Endodermal cell (in vitro differentiated cells): ENCODE results near the gene SCLY. TPM values are rescaled to one million over a fixed set of nuclear protein-coding genes. Genes with fewer than 3 reads are reported as not detected.
A peak's percentile ranks its signal among the peaks of the same experiment; 100 is the strongest.

Source experiments
- DNase-seq: peaks from one replicate; pipeline ENCODE4 v3.0.0-alpha.2; 2017
- H3K27ac ChIP-seq: 2 replicates; pipeline ENCODE4 v1.5.1; 2013; ENCODE audit warnings: mild to moderate bottlenecking, low read depth, low read length, moderate library complexity
- H3K27me3 ChIP-seq: 2 replicates; pipeline ENCODE4 v1.6.1; 2013; ENCODE audit warnings: mild to moderate bottlenecking, low read length, moderate library complexity; ENCODE audit not compliant: insufficient read depth, control insufficient read depth, poor library complexity, severe bottlenecking
- H3K36me3 ChIP-seq: 2 replicates; pipeline ENCODE4 v1.7.0; 2013; ENCODE audit warnings: mild to moderate bottlenecking, low read length, moderate library complexity; ENCODE audit not compliant: control insufficient read depth, insufficient read depth
- H3K4me1 ChIP-seq: one replicate; pipeline ENCODE4 v1.7.0; 2013; ENCODE audit warnings: low read length; ENCODE audit not compliant: control insufficient read depth, insufficient read depth
- H3K4me3 ChIP-seq: 2 replicates; pipeline ENCODE4 v1.5.1; 2013; ENCODE audit warnings: mild to moderate bottlenecking, low read length, moderate library complexity
- H3K9ac ChIP-seq: 2 replicates; pipeline ENCODE4 v1.6.1; 2013; ENCODE audit warnings: mild to moderate bottlenecking, low read length, moderate library complexity; ENCODE audit not compliant: poor library complexity, severe bottlenecking; ENCODE audit errors: extremely low read depth
- H3K9me3 ChIP-seq: 2 replicates; pipeline ENCODE4 v1.6.1; 2013; ENCODE audit warnings: mild to moderate bottlenecking, low read length, moderate library complexity; ENCODE audit not compliant: control insufficient read depth
- H3K27ac Mint-ChIP-seq: 2 replicates; pipeline ENCODE4 v1.8.0; 2020; ENCODE audit warnings: mixed read lengths
- H3K27me3 Mint-ChIP-seq: 2 replicates; pipeline ENCODE4 v1.8.0; 2021; ENCODE audit warnings: mild to moderate bottlenecking, mixed read lengths; ENCODE audit not compliant: insufficient read depth
- H3K36me3 Mint-ChIP-seq: 2 replicates; pipeline ENCODE4 v1.8.0; 2020; ENCODE audit warnings: low read depth, mixed read lengths
- H3K4me1 Mint-ChIP-seq: 2 replicates; pipeline ENCODE4 v1.8.0; 2020; ENCODE audit warnings: mixed read lengths
- H3K4me3 Mint-ChIP-seq: 2 replicates; pipeline ENCODE4 v1.8.0; 2020; ENCODE audit warnings: mild to moderate bottlenecking, moderate library complexity, mixed read lengths
- H3K9me3 Mint-ChIP-seq: 2 replicates; pipeline ENCODE4 v1.8.0; 2020; ENCODE audit warnings: mild to moderate bottlenecking, mixed read lengths
- WGBS, 2 experiments: methylation state at CpG; one replicate each; pipeline versions ENCODE4 v1.1.5 to v1.1.7; 2013; ENCODE audit warnings: missing lambda C conversion rate in 2 of 2, mixed read lengths in 1 of 2; ENCODE audit not compliant: insufficient coverage in 1 of 2, insufficient read length in 1 of 2; 5-methylcytosine and 5-hydroxymethylcytosine counted together
- total RNA-seq, 2 donors: library from RNA; stranded (reverse); fragmentation: NEBNext Ultra II Directional in 1 of 2; extraction: Animal tissue kit (Norgen Biotek cat#: 25700) in 1 of 2; gene quantifications; 2 replicates in 1 of 2; 3 replicates in 1 of 2; pipeline ENCODE4 v1.2.1, GENCODE V29; 2021
- TF ChIP-seq, protein P1 (sequence below): fragments of 200-600 bp; sonication (generic); conservative IDR thresholded peaks from 2 replicates; pipeline ENCODE4 v1.5.0; 2021; ENCODE audit warnings: antibody characterized with exemption, mild to moderate bottlenecking

SCLY gene
- total RNA-seq, 2 donors from 2014 or later: 39.0 to 45.0 TPM

DNA sequence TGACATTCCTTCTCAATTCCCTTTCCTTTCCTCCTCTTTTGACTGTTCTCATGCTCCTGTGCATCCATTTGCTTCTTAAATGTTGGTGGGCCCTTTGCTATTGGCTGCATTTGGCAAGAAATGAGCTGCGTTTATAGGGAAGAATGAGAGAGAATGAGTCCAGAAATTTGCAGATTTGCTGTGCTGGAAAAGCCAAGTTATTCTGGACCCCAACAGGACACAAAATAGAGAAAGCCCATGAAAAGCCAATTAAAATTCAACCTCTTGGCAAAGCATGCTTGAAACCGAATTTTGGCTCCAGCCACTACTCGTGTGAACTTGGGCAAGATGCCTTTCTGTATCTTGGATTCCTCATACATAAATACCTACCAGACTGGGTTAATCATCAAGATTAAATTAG, 1.3 kb upstream of the SCLY start:
- H3K27ac ChIP-seq: no peak overlapping the region
- H3K27me3 ChIP-seq: no peaks in the 10 kb centered on the region
- H3K36me3 Mint-ChIP-seq: peaks cover 5% of the 10 kb centered on the region
- H3K9me3 Mint-ChIP-seq: no peaks in the 10 kb centered on the region
- peaks cover 5% of the 10 kb centered on the region for H3K4me1 ChIP-seq
- peaks cover 5% of the 10 kb centered on the region for H3K36me3 ChIP-seq
- peaks cover 9% of the 10 kb centered on the region for H3K27me3 Mint-ChIP-seq
- peak overlapping the region; percentile 83 for H3K4me3 Mint-ChIP-seq
- H3K27ac Mint-ChIP-seq: no peak overlapping the region
- no peak for DNase-seq
- peak overlapping the region; percentile 95 for H3K4me3 ChIP-seq
- WGBS, 2 experiments: 85 to 93% methylated on average over 2 to 3 of the region's 3 CpGs
- H3K9ac ChIP-seq: no peak overlapping the region
- no peaks in the 10 kb centered on the region for H3K9me3 ChIP-seq
- H3K4me1 Mint-ChIP-seq: peaks cover 28% of the 10 kb centered on the region
- TF ChIP-seq, protein P1, sequence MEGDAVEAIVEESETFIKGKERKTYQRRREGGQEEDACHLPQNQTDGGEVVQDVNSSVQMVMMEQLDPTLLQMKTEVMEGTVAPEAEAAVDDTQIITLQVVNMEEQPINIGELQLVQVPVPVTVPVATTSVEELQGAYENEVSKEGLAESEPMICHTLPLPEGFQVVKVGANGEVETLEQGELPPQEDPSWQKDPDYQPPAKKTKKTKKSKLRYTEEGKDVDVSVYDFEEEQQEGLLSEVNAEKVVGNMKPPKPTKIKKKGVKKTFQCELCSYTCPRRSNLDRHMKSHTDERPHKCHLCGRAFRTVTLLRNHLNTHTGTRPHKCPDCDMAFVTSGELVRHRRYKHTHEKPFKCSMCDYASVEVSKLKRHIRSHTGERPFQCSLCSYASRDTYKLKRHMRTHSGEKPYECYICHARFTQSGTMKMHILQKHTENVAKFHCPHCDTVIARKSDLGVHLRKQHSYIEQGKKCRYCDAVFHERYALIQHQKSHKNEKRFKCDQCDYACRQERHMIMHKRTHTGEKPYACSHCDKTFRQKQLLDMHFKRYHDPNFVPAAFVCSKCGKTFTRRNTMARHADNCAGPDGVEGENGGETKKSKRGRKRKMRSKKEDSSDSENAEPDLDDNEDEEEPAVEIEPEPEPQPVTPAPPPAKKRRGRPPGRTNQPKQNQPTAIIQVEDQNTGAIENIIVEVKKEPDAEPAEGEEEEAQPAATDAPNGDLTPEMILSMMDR: no peak

DNA sequence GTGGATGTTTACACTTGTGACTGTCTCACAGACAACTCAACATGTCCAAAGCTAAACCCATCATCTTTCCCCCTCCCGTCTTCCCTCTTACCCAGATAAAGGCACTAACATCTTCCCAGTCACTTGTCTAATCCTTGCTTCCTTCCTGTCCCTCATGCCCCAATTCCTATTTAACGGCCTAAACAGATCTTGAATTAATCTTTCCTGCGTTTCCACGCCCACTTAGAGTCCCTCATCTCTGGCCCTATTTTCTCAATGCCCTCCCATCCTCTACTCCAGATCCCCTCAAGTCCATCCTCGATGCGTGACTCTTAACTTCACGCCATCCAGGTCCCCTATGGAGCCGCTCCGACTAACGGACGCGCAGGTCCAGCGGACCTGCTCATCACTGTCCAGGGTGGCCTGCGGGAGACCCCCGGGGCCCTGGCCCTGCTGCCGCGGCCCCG, 682 bp upstream of the SCLY start:
- Histone ChIP-seq H3K27me3 (no peaks in the 10 kb centered on the region), H3K9ac (peak overlapping the region; percentile 82), H3K9me3 (no peaks in the 10 kb centered on the region), H3K36me3 (peaks cover 10% of the 10 kb centered on the region), H3K4me3 (peak overlapping the region; percentile 95), H3K27ac (peak overlapping the region; percentile 79), H3K4me1 (peaks cover 5% of the 10 kb centered on the region)
- WGBS, 2 experiments: 3% methylated on average over 14 to 18 of the region's 18 CpGs
- peaks cover 9% of the 10 kb centered on the region for H3K36me3 Mint-ChIP-seq
- H3K9me3 Mint-ChIP-seq: no peaks in the 10 kb centered on the region
- H3K4me1 Mint-ChIP-seq: peaks cover 28% of the 10 kb centered on the region
- H3K27ac Mint-ChIP-seq: peak overlapping the region; percentile 78
- peak overlapping the region; percentile 83 for H3K4me3 Mint-ChIP-seq
- no peak for DNase-seq
- TF ChIP-seq, protein P1: no peak
- H3K27me3 Mint-ChIP-seq: peaks cover 9% of the 10 kb centered on the region

GRCh38 chr2:238061315-238062202, 758 bp downstream of the SCLY start:
- Mint-ChIP-seq H3K27ac (peak overlapping the region; percentile 79), H3K9me3 (no peaks in the 10 kb centered on the region), H3K36me3 (peaks cover 20% of the 10 kb centered on the region), H3K27me3 (peaks cover under 1% of the 10 kb centered on the region), H3K4me3 (peak overlapping the region; percentile 83), H3K4me1 (peaks cover 28% of the 10 kb centered on the region)
- Histone ChIP-seq H3K27ac (no peak overlapping the region), H3K9me3 (no peaks in the 10 kb centered on the region), H3K4me1 (peaks cover 5% of the 10 kb centered on the region), H3K4me3 (peak overlapping the region; percentile 95), H3K9ac (peak overlapping the region; percentile 70), H3K27me3 (no peaks in the 10 kb centered on the region), H3K36me3 (peaks cover 20% of the 10 kb centered on the region)
- TF ChIP-seq, protein P1: no peak
- 4% methylated on average over 21 to 29 of the region's 29 CpGs for WGBS, 2 experiments
- DNase-seq: peak; percentile 83
